ENCODE data around the gene FMNL2. TPM values are rescaled to one million over a fixed set of nuclear protein-coding genes. Genes with fewer than 3 reads are reported as not detected.

Gene FMNL2
- total RNA-seq, 1 experiment from 2014 or later, result 33.6 TPM

- no peaks in the 10 kb centered on the region for H3K9me3 ChIP-seq (ENCODE audit: control insufficient read depth, low read depth, low read length)
- no peak overlapping the region for H2AK5ac ChIP-seq (ENCODE audit: insufficient read length, low read length)
- H2BK20ac ChIP-seq (ENCODE audit: low read depth, low read length, poor library complexity, severe bottlenecking), result no peak overlapping the region
Measured at GRCh38 chr2:152384992-152385391, 50.0 kb downstream of the FMNL2 start.

More at GRCh38 chr2:152384992-152385391, 50.0 kb downstream of the FMNL2 start:
- no peak overlapping the region for H4K91ac ChIP-seq (ENCODE audit: insufficient read length, low read depth, low read length)
- H3K79me1 ChIP-seq (ENCODE audit: insufficient read depth, low read depth, low read length, poor library complexity, severe bottlenecking), result peaks cover 5% of the 10 kb centered on the region
- H4K20me1 ChIP-seq (ENCODE audit: control insufficient read depth, insufficient read depth, insufficient read length), result no peaks in the 10 kb centered on the region
- H3K14ac ChIP-seq (ENCODE audit: insufficient read depth, low read length), result no peak overlapping the region
- H3K27me3 ChIP-seq (ENCODE audit: insufficient read depth, low read length), result no peaks in the 10 kb centered on the region
- H2BK15ac ChIP-seq (ENCODE audit: low read depth, low read length), result no peak overlapping the region
- Mint-ChIP-seq H3K4me1 (peaks cover 38 to 43% of the 10 kb centered on the region in 2 experiments), H3K27ac (no peak overlapping the region), H3K36me3 (ENCODE audit: insufficient read depth in 1 of 3, low read depth in 3 of 3) (peaks cover 8 to 9% (median 8%) of the 10 kb centered on the region in 3 experiments), H3K4me3 (no peak overlapping the region), H3K9me3 (no peaks in the 10 kb centered on the region; a peak in 1 of 5 replicates), H3K27me3 (ENCODE audit: low read depth) (no peaks in the 10 kb centered on the region)
- no peak overlapping the region for H2BK120ac ChIP-seq (ENCODE audit: low read depth, low read length, poor library complexity, severe bottlenecking)
- H2BK5ac ChIP-seq (ENCODE audit: insufficient read length, low read length), result no peak overlapping the region
- H4K8ac ChIP-seq (replicated peaks; ENCODE audit: insufficient read length, low read depth, low read length), result no peak overlapping the region
- no peak overlapping the region for H3T11ph ChIP-seq (ENCODE audit: low read length)
- H3K4me2 ChIP-seq (ENCODE audit: insufficient read depth, insufficient read length, low read length), result no peak overlapping the region
- WGBS (ENCODE audit: extremely low coverage, insufficient read length, low lambda C conversion rate), result no CpG with 5 or more reads among the region's 3 CpGs
- H2AFZ ChIP-seq (ENCODE audit: low read length), result no peak overlapping the region
- no peak overlapping the region for H3K4ac ChIP-seq (ENCODE audit: low read depth, low read length)
- no peak for DNase-seq
- no peak overlapping the region for H2BK12ac ChIP-seq (ENCODE audit: insufficient read length, low read depth, low read length)
- H3K27ac ChIP-seq (ENCODE audit: insufficient read length, low read depth, low read length), result no peak overlapping the region
- no peak overlapping the region for H4K5ac ChIP-seq (ENCODE audit: insufficient read length, low read depth, low read length)
- peaks cover 3% of the 10 kb centered on the region; the same call in 1 of the 2 replicates for H3K79me2 ChIP-seq (ENCODE audit: insufficient read depth, low read length)
- no peak overlapping the region for H3K23ac ChIP-seq (ENCODE audit: insufficient read length, low read depth, low read length)
- H3K23me2 ChIP-seq (ENCODE audit: insufficient read length, low read depth, low read length, poor library complexity, severe bottlenecking), result no peaks in the 10 kb centered on the region
- TF ChIP-seq, protein P1, sequence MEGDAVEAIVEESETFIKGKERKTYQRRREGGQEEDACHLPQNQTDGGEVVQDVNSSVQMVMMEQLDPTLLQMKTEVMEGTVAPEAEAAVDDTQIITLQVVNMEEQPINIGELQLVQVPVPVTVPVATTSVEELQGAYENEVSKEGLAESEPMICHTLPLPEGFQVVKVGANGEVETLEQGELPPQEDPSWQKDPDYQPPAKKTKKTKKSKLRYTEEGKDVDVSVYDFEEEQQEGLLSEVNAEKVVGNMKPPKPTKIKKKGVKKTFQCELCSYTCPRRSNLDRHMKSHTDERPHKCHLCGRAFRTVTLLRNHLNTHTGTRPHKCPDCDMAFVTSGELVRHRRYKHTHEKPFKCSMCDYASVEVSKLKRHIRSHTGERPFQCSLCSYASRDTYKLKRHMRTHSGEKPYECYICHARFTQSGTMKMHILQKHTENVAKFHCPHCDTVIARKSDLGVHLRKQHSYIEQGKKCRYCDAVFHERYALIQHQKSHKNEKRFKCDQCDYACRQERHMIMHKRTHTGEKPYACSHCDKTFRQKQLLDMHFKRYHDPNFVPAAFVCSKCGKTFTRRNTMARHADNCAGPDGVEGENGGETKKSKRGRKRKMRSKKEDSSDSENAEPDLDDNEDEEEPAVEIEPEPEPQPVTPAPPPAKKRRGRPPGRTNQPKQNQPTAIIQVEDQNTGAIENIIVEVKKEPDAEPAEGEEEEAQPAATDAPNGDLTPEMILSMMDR (conservative IDR thresholded peaks at IDR 0.05), result no peak
- no peak overlapping the region for H3K18ac ChIP-seq (ENCODE audit: insufficient read length, low read depth, low read length)
- no peak overlapping the region for H3K56ac ChIP-seq (ENCODE audit: insufficient read length, low read depth, low read length)
- H3K9ac ChIP-seq (ENCODE audit: extremely low read depth, insufficient read length, low read length), result no peak overlapping the region
- H3K4me1 ChIP-seq (ENCODE audit: insufficient read depth, low read length), result no peaks in the 10 kb centered on the region

Measured in H9 (cell line).